T-helper 1 cell treated with Interleukin-12 subunit alpha and Interleukin-12 subunit beta and Interleukin-4 antibody, amounts not matched to agents 30 μg/mL and 1 μg/mL, for 36 hours (primary cell): ENCODE measurements around the gene EDN2.

Experiments used
- H3K27ac Mint-ChIP-seq: one replicate; pipeline ENCODE4 v1.8.0; 2021; ENCODE audit warnings: mild to moderate bottlenecking, mixed read lengths
- H3K27me3 Mint-ChIP-seq: one replicate; pipeline ENCODE4 v1.8.0; 2021; ENCODE audit warnings: low read depth, mixed read lengths
- H3K36me3 Mint-ChIP-seq: one replicate; pipeline ENCODE4 v1.8.0; 2021; ENCODE audit warnings: low read depth, mixed read lengths
- H3K4me1 Mint-ChIP-seq: one replicate; pipeline ENCODE4 v1.8.0; 2021; ENCODE audit warnings: low read depth, mixed read lengths
- H3K4me3 Mint-ChIP-seq: one replicate; pipeline ENCODE4 v1.8.0; 2021; ENCODE audit warnings: mild to moderate bottlenecking, moderate library complexity, mixed read lengths
- H3K9me3 Mint-ChIP-seq: one replicate; pipeline ENCODE4 v1.8.0; 2021; ENCODE audit warnings: mixed read lengths

The EDN2 gene

DNA sequence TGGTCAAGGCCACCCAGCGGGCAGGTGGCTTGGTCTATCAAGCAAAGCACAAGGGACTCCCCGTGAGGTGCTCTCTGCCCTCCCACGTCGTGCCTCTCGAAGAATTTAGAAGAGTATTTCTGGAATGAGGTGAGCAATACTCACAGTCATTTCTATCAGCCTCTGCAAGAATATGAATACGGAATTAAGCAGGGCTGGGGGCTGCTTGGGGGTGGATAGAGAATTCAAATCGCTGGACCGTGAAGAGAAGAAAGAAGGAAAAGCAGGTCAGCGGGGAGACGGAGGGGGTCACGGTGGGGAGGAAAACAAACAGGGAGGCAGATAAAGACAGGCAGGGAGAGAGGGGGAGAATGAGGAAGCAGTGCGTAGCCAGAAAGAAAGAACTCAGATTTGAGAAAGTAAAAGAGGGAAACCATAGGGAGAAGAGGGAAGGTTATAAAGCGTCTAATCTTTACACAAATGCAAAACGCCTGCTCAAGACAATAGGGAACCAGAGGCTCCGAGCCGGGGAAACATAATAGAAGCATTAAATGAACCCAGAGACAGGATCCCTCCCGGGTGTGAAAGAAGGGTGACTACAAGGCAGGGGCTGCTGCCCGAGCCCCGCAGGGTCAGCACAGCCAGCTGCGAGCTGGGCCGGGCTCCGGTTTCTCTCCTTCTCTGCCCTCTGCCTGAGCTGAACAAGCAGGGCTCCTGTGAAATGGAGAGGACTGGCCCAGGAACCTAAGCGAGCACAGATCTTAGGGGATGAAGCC, 2.1 kb upstream of the EDN2 start:
- H3K4me1 Mint-ChIP-seq: peaks cover 17% of the 10 kb centered on the region
- no peaks in the 10 kb centered on the region for H3K9me3 Mint-ChIP-seq
- H3K36me3 Mint-ChIP-seq: no peaks in the 10 kb centered on the region
- peak overlapping the region; percentile 57 for H3K27ac Mint-ChIP-seq
- H3K27me3 Mint-ChIP-seq: peaks cover 12% of the 10 kb centered on the region
- H3K4me3 Mint-ChIP-seq: peak overlapping the region; percentile 28

DNA sequence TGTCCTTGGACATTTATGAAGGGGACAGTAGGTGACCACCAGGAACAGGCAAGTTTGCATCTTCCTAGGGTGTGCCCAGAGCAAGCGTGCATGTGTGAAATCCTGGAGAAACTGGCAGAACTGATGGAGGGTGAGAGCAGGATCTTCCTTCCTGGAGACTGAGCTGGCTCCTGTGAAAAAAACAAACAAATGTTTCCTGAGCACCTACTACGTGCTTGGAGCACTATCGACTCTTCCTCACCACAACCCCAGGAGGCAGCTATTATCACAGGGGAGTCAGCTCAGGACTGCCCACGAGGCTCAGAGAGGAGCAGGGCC, 1.5 kb upstream of the EDN2 start:
- Mint-ChIP-seq H3K4me3 (no peak overlapping the region), H3K4me1 (peaks cover 17% of the 10 kb centered on the region), H3K36me3 (no peaks in the 10 kb centered on the region), H3K27me3 (peaks cover 12% of the 10 kb centered on the region), H3K9me3 (no peaks in the 10 kb centered on the region), H3K27ac (peak overlapping the region; percentile 57)

DNA sequence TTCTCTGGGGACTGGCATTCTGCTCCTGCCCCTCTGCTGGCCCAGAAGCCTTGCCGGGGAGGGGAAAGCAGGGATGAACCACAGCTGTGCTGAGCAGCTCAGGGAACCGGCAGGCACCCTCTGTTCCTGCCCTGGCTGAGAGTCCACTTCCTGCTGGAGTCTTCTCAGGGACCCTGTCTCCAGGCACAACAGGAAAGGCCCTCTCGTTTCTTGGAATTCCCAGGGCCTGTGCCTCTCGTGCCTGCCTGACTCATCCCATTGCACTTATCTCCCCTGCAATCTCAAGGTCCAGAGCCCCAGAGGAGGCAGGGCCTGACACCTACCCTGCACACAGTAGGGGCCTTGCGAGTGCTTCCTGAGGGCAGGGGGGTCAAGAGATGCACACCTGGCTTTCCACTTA, 1.1 kb upstream of the EDN2 start:
- Mint-ChIP-seq H3K4me3 (no peak overlapping the region), H3K9me3 (no peaks in the 10 kb centered on the region), H3K4me1 (peaks cover 17% of the 10 kb centered on the region), H3K27ac (no peak overlapping the region), H3K36me3 (no peaks in the 10 kb centered on the region), H3K27me3 (peaks cover 12% of the 10 kb centered on the region)

DNA sequence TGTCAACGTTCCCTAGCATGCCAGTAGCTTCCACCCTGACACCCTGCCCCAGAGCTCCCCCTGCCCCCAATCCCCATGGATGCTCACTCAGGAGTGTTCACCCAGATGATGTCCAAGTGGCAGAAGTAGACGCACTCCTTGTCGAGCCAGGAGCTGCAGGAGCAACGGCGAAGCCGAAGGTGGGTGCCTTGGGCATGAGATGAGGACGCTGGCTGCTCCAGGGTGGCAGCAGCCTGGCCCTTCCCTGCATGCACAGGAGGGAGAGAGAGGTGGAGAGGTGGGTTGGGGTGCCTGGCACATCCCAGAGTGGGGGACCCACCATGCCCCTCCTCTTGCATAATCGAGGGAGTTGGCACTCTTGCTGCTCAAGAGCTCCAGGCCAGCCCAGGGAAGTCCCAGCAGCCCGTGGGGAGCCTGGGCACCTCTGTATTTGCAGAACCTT, 502 bp downstream of the EDN2 start:
- Mint-ChIP-seq H3K27ac (no peak overlapping the region), H3K9me3 (no peaks in the 10 kb centered on the region), H3K36me3 (no peaks in the 10 kb centered on the region), H3K4me1 (peaks cover 17% of the 10 kb centered on the region), H3K27me3 (peaks cover 8% of the 10 kb centered on the region), H3K4me3 (no peak overlapping the region)

DNA sequence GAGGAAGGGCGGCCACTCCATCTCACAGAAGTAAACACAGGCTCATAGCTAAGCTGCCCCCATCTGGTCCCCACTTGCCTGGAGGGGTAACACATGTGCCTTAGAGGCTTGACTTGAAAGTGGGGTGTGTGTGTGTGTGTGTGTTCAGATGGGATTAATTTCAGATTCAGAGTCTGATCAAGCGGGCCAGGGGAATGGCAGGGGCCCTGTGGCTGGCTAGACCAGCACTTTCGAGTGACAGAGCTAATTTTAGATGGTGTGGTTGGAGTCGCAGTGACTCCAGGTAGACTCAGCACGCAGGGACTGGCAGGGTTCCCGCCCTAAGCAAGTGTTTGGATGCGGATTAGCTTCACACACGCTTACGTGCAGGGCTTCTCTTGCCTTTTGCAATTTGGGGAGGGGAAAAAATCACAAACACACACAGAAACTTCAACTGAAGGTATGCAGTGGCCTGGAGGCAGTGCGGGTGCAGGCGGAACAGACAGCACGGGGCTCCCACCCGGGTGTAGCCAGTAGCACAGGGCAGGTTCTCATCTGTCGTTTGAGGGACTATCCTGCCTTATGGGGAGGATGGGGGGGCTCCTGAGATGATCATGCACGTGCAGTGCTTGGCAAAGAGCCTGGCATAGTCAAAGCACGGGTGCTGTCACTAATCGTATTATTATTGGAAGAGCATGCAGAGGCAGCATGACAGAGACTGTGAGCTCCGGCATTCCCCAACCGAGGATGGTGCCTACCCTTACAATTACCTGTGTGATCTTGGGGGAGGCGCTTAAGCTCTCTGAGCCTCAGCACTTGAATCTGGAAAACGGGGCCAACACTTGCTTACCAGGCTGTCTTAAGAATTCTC, 1.3 kb downstream of the EDN2 start:
- H3K4me3 Mint-ChIP-seq: no peak overlapping the region
- H3K27ac Mint-ChIP-seq: no peak overlapping the region
- H3K9me3 Mint-ChIP-seq: no peaks in the 10 kb centered on the region
- H3K27me3 Mint-ChIP-seq: peaks cover 8% of the 10 kb centered on the region
- no peaks in the 10 kb centered on the region for H3K36me3 Mint-ChIP-seq
- H3K4me1 Mint-ChIP-seq: peaks cover 17% of the 10 kb centered on the region

DNA sequence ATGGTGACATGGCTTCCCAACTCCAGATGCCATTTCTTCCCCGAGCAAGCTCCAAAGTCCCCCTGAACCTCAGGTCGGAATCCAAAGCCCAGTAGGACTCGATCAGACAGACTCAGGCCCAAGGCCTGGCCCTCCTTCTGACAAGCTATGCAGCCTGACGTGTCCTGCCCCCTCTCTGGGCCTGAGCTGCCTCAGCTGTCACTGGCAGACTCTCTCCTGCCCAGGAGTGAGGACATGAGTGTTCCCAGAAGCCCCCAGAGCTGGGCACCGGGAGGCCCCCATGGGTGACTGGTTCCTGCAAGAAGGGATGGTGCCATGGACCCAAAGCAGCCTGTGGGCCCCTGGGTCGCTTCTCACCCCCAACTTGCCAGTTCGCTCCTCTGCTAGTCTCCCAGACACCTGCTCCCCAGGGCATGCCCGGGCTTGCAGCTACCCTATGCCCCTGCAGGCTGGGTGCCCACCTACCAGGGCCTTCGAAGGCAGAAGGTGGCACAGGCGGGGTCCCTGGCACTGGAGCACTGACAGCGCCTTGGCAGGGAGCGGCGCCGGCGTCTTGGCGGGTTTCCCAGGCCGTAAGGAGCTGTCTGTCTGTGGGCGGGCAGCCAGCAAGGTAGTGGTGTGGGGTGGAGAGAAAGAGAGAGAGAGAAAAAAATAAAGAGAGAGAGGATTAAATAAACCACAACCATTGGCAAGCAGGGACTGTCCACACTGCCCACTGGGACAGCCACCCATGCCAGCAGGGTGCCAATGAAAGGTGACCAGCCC, 2.3 kb downstream of the EDN2 start:
- H3K4me1 Mint-ChIP-seq: peaks cover 9% of the 10 kb centered on the region
- peaks cover 8% of the 10 kb centered on the region for H3K27me3 Mint-ChIP-seq
- no peaks in the 10 kb centered on the region for H3K9me3 Mint-ChIP-seq
- H3K36me3 Mint-ChIP-seq: no peaks in the 10 kb centered on the region
- H3K27ac Mint-ChIP-seq: no peak overlapping the region
- no peak overlapping the region for H3K4me3 Mint-ChIP-seq

DNA sequence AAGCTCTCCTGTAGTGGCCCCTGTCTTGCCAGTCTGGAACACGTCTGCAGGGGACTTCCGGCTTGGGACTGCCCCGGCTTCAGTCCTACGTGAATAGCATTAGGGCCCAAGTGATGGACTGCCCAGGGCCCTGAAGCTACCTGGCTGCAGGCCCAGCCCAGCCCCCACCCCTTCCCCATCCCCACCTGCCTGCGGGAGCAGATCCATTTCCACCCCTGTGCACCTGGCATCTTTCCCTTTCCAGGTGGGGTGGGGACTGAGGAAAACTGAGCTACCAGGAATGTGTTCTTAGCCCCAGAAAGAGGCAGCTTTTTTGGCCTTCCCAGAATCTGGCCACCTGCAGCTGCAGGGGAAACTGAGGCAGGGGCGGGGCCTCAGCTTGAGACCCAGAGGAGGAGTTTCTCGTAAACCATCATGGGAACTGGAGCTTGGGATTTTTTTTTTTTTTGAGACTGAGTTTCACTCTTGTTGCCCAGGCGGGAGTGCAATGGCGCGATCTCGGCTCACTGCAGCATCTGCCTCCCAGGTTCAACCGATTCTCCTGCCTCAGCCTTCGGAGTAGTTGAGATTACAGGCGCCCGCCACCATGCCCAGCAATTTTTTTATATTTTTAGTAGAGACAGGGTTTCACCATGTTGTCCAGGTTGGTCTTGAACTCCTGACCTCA, 3.2 kb downstream of the EDN2 start:
- Mint-ChIP-seq H3K36me3 (no peaks in the 10 kb centered on the region), H3K27me3 (peaks cover 3% of the 10 kb centered on the region), H3K9me3 (no peaks in the 10 kb centered on the region), H3K4me1 (peaks cover 4% of the 10 kb centered on the region), H3K4me3 (no peak overlapping the region), H3K27ac (no peak overlapping the region)

DNA sequence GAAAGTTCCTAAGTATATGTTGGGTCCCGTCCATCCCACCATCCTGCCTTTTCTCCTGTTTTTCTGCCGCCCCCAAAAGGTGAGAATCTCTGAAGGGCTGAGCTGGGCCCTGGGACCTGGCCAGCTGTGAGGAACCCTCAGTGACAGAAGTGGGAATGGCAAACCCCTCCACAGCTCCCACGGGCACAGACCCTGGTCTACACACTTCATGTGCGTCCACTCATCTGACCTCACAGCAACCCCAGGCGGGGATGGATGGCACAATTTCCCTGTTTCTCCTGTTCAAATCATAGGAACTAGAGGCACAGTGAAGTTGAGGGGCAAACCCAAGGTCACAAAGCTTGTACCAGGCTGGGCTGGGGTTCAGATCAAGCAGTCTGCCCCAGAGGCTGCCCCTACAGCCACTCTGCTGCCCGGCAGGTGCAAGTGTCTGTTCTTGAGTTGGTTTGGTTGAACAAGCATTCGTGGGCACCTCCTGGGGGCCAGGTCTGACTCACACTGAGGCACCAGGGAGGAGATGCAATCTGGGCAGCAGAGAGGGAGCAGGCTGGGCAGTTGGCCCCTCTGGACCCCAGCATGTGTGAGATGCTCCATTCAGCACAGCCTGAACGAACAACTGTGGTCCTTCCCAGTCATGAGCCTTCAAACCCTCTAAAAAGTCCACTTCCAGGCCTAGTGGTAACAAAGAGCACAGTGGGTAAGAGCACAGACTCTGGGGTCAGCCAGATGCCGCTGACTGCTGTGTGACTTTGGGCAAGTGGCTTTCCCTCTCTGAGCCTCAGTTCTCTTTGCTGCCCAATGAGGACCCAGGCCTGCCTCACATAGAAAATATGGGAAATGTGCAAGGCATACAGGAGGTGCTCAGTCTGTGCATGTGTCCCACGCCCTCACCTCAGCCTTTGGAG, 4.0 kb downstream of the EDN2 start:
- H3K4me1 Mint-ChIP-seq: no peaks in the 10 kb centered on the region
- H3K27ac Mint-ChIP-seq: no peak overlapping the region
- no peaks in the 10 kb centered on the region for H3K36me3 Mint-ChIP-seq
- H3K4me3 Mint-ChIP-seq: no peak overlapping the region
- H3K27me3 Mint-ChIP-seq: peaks cover 2% of the 10 kb centered on the region
- no peaks in the 10 kb centered on the region for H3K9me3 Mint-ChIP-seq

DNA sequence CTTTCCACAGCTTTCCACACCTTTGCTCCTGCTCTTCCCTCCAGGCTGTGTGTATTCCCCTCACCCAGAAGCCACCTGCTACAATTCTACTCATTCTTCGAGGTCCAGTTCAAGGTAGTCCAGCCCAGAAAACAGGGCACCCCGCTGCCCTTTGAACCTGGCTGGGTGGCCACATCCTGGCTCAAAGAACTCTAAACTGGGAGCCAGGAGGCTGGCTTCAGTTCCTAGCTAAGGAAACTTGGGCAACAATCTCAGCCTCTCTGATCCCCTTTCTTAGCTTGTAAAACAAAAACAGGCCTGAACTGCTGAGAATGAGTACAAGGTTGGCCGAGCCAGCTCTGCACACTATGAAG, 4.7 kb downstream of the EDN2 start:
- no peak overlapping the region for H3K4me3 Mint-ChIP-seq
- H3K4me1 Mint-ChIP-seq: no peaks in the 10 kb centered on the region
- no peaks in the 10 kb centered on the region for H3K9me3 Mint-ChIP-seq
- no peaks in the 10 kb centered on the region for H3K36me3 Mint-ChIP-seq
- no peak overlapping the region for H3K27ac Mint-ChIP-seq
- peaks cover 3% of the 10 kb centered on the region for H3K27me3 Mint-ChIP-seq

DNA sequence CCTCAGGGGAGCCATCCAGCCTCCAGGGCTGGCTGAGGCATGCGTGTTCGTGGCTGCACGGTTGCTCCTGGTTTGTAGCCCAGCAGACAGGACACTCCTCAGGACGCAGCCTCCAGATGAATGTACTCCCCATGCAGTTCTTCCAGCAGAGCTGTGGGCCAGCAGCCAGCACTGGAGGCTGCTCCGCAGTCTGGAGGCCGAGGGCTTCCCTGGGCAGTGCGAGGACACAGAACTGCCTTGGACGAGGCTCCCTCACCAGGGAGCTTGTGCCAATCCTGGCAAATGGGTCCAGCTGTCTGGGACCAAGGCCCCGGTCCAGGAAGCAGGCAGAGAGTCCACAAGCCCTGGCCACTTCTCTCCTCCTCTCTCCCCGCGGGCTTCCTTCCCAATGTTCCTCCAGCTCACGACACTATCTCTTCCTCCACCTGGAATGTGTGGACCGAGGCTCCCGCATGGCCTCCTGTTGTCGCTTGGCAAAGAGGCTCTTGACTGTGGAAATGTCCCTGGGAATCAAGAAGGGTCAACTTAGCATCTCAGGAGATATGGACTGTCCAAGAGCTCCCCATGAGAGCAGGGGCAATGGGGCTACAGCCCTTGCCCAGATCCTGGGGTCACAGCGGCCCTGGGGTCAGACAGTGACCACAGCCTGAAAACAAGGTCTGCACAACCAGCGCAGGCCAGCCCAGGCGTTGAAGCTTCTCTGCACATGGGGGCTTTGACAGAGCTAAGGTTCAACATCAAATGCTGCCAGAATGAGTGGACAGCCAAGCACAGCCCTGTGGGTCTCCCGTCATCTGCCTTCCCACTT, 5.3 kb downstream of the EDN2 start:
- Mint-ChIP-seq H3K36me3 (no peaks in the 10 kb centered on the region), H3K27ac (no peak overlapping the region), H3K27me3 (peaks cover 3% of the 10 kb centered on the region), H3K4me3 (no peak overlapping the region), H3K4me1 (no peaks in the 10 kb centered on the region), H3K9me3 (no peaks in the 10 kb centered on the region)

DNA sequence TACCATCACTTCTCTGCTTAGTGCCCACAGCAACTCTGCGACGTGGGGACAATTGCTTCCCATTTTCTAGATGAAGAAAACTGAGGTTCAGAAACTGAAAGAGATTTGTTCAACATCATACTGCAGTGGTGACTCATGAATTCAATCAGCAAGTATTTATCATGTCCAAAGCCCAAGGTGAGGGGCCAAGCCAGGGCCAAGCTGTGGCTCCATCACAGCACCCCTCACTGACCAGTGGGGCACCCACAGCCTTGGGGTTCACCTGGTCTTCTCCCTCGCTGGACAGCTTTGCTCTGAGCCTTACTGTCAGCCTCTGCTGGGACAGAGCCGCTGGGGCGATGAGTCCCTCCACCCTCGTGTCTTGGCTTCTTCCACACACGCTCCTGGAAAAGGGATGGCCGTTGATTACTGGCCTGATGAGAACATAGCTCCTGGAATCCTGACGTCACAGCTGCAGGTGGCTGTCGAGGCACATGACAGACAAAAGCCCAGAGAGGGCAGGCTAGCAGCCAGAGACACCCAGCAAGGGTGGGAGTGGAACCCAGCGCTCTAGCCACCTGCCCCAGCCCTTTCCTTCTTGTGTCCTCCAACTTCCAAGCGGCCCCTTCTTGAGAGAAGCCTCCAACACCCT, 6.2 kb downstream of the EDN2 start:
- H3K36me3 Mint-ChIP-seq: no peaks in the 10 kb centered on the region
- no peaks in the 10 kb centered on the region for H3K4me1 Mint-ChIP-seq
- no peak overlapping the region for H3K4me3 Mint-ChIP-seq
- no peak overlapping the region for H3K27ac Mint-ChIP-seq
- no peaks in the 10 kb centered on the region for H3K9me3 Mint-ChIP-seq
- H3K27me3 Mint-ChIP-seq: peaks cover 3% of the 10 kb centered on the region

DNA sequence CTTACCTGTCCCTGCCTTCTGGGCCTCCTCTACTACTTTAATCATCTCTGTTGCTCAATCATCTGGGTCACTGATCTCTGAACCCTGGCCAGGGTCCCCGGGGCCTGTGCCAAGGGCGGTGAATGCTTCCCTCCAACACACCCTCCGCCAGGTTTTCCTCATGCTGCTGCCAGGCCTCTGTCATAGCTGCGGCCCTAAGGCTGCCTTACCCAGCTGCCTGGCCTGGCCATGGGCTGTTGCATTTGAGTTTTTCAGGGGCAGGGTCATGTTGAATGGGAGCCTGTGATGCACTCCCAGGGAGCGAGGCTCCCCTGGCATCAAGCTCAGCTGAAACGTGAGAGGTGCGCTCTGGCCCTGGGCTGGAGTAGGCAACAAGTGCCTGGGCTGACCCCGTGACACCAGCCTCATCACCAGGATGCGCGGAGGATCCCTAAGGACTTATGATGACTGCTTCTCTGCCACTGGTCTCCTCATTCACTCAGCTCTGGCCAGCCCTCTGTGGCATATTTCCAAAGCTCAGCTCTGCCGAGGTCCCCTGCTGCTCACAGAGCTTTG, 7.6 kb downstream of the EDN2 start:
- Mint-ChIP-seq H3K4me3 (no peak overlapping the region), H3K27me3 (peaks cover 8% of the 10 kb centered on the region), H3K9me3 (no peaks in the 10 kb centered on the region), H3K36me3 (no peaks in the 10 kb centered on the region), H3K27ac (no peak overlapping the region), H3K4me1 (no peaks in the 10 kb centered on the region)
